ENCODE data around the gene CREBBP. TPM values are rescaled to one million over a fixed set of nuclear protein-coding genes. Genes with fewer than 3 reads are reported as not detected.

CREBBP gene
- total RNA-seq, 3 donors from 2014 or later, result 61.6 to 82.6 (median 69.5) TPM

- Histone ChIP-seq H3K36me3 (no peaks in the 10 kb centered on the region), H3K9me3 (no peaks in the 10 kb centered on the region), H3K4me3 (no peak overlapping the region), H3K27me3 (no peaks in the 10 kb centered on the region), H3K27ac (no peak overlapping the region), H3K4me1 (no peaks in the 10 kb centered on the region)
- no peak for DNase-seq (ENCODE audit: low spot score in 2 of 2)
- intact Hi-C loops (cut with DNase I; ENCODE audit: low total_unique reads), result no loop called here
- TF ChIP-seq POLR2AphosphoS5 (IDR thresholded peaks at IDR 0.05) (no peak), CTCF (IDR thresholded peaks at IDR 0.05) (no peak), POLR2A (IDR thresholded peaks at IDR 0.05) (no peak)
Measured at GRCh38 chr16:3810818-3811217, 69.7 kb downstream of the CREBBP start.

DNA sequence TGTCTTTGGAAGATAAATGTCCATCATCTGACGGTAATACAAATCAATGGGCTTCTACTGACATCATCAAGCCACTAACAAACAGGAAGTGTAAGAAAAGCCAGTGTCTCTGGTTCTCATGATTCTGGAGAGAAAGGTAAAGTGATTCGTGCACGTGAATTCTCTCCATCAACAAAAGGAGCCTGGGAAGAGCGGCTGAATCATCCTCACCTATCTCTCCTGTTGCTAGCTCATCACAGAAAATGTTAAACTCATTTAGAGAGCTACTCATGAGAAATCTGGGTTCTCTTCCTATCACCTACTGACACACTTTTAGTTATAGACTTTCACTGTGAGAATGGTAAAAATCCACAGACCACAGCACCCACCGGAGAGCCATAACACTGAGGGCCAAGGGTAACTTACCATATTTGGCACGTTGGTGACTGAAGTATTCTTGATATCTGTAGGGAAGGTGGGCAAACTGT lies 70.3 kb downstream of the CREBBP start:
- H3K27me3 ChIP-seq, result no peaks in the 10 kb centered on the region
- TF ChIP-seq POLR2AphosphoS5 (IDR thresholded peaks at IDR 0.05) (no peak), POLR2A (IDR thresholded peaks at IDR 0.05) (no peak), CTCF (IDR thresholded peaks at IDR 0.05) (no peak)
- no peak overlapping the region for H3K27ac ChIP-seq
- no peaks in the 10 kb centered on the region for H3K9me3 ChIP-seq
- H3K4me3 ChIP-seq, result no peak overlapping the region
- no peaks in the 10 kb centered on the region for H3K4me1 ChIP-seq
- intact Hi-C loops (cut with DNase I; ENCODE audit: low total_unique reads), result no loop called here
- no peaks in the 10 kb centered on the region for H3K36me3 ChIP-seq
- no peak for DNase-seq (ENCODE audit: low spot score in 2 of 2)

DNA sequence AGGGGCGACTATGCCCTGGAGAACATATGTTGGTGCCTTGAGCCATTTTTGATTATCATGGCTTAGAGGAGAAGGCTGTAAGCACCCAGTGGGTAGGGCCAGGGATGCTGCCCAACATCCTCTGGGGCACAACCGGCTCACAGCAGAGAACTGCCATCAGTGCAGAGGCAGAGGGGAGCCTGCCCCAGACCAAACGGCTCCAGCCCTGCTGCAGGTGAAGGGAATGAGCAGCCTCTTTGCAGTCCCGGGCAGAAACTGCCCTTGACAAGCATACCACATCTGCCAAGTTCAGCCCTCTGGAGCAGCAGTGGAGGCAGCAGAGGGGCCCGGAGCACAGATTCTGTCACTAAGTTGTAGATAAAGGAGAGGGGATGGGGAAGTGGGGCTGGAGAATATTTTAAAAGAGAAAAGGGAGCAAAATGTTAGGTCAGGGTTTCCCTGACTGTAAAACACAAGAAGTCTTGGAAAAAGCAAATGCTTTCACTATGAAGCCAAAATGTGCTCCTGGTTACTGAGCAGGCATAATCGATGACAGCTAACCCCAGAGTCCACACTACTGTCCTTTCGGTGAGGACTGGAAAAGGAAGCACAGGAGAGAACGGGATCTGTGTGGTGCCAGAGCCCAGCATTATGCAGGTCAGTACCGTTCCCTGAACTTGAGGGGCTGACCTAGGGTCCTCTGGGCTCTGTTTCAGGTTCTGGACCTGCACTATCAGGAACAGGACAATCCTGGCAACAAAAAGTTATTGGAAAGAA lies 72.0 kb downstream of the CREBBP start:
- Histone ChIP-seq H3K36me3 (no peaks in the 10 kb centered on the region), H3K27me3 (no peaks in the 10 kb centered on the region), H3K4me1 (no peaks in the 10 kb centered on the region), H3K9me3 (no peaks in the 10 kb centered on the region), H3K4me3 (no peak overlapping the region), H3K27ac (no peak overlapping the region)
- TF ChIP-seq POLR2A (IDR thresholded peaks at IDR 0.05), result no peak
- no peak for TF ChIP-seq CTCF (IDR thresholded peaks at IDR 0.05)
- TF ChIP-seq POLR2AphosphoS5 (IDR thresholded peaks at IDR 0.05), result no peak
- no peak for DNase-seq (ENCODE audit: low spot score in 2 of 2)
- intact Hi-C loops (cut with DNase I; ENCODE audit: low total_unique reads), result no loop called here

- Histone ChIP-seq H3K9me3 (no peaks in the 10 kb centered on the region), H3K4me1 (no peaks in the 10 kb centered on the region), H3K27ac (no peak overlapping the region), H3K36me3 (no peaks in the 10 kb centered on the region), H3K27me3 (no peaks in the 10 kb centered on the region), H3K4me3 (no peak overlapping the region)
- intact Hi-C loops (cut with DNase I; ENCODE audit: low total_unique reads), result no loop called here
- DNase-seq (ENCODE audit: low spot score in 2 of 2), result no peak
- no peak for TF ChIP-seq POLR2A (IDR thresholded peaks at IDR 0.05)
- no peak for TF ChIP-seq CTCF (IDR thresholded peaks at IDR 0.05)
- TF ChIP-seq POLR2AphosphoS5 (IDR thresholded peaks at IDR 0.05), result no peak
Measured at GRCh38 chr16:3807425-3808123, 72.9 kb downstream of the CREBBP start.

- DNase-seq (ENCODE audit: low spot score in 2 of 2), result no peak
- no peak overlapping the region for H3K4me3 ChIP-seq
- intact Hi-C loops (cut with DNase I; ENCODE audit: low total_unique reads), result no loop called here
- no peaks in the 10 kb centered on the region for H3K4me1 ChIP-seq
- H3K27me3 ChIP-seq, result no peaks in the 10 kb centered on the region
- H3K9me3 ChIP-seq, result no peaks in the 10 kb centered on the region
- H3K27ac ChIP-seq, result no peak overlapping the region
- H3K36me3 ChIP-seq, result no peaks in the 10 kb centered on the region
- no peak for TF ChIP-seq POLR2A (IDR thresholded peaks at IDR 0.05)
- TF ChIP-seq POLR2AphosphoS5 (IDR thresholded peaks at IDR 0.05), result no peak
- no peak for TF ChIP-seq CTCF (IDR thresholded peaks at IDR 0.05)
Measured at GRCh38 chr16:3804426-3805016, 76.0 kb downstream of the CREBBP start.
